Body of pancreas (tissue), 4 donors: ENCODE data around the gene YEATS2.

Source experiments
- CTCF ChIP-seq, 7 experiments: fragments of 450-650 bp in 4 of 7; fragments of 200-600 bp in 3 of 7; sonication (generic) in 3 of 7; IDR thresholded peaks; one replicate each; pipeline ENCODE4 v1.5.1; 2016 to 2019; ENCODE audit warnings: antibody characterized with exemption in 7 of 7
- POLR2A ChIP-seq, 3 donors: fragments of 450-650 bp; IDR thresholded peaks; one replicate each; pipeline ENCODE4 v1.6.1; 2016; ENCODE audit warnings: antibody characterized with exemption in 3 of 3, mild to moderate bottlenecking in 2 of 3

DNA sequence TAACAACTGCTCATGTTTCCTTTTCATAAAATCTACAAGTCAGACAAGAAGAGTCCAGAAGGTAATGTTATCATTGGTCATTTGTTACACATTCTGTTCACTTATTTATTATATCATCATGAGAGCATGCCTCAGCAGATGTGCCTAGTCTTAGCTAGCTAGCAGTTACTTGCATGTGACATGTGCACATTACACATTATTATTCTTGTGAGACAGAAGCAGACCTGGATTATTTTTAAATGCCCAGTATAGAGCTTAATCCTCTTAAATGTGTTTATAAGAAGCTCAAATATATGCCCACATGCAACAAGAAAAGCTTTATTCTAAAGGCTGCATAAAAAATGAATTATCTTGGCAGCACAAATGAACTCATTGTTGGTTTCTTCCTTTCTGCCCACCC lies 12.6 kb downstream of the YEATS2 start:
- no peak for TF ChIP-seq CTCF (IDR thresholded peaks at IDR 0.05)
- TF ChIP-seq POLR2A (IDR thresholded peaks at IDR 0.05) = no peak
